ENCODE results near the gene VSIG8.
A peak's percentile ranks its signal among the peaks of the same experiment; 100 is the strongest.

VSIG8 gene

DNA sequence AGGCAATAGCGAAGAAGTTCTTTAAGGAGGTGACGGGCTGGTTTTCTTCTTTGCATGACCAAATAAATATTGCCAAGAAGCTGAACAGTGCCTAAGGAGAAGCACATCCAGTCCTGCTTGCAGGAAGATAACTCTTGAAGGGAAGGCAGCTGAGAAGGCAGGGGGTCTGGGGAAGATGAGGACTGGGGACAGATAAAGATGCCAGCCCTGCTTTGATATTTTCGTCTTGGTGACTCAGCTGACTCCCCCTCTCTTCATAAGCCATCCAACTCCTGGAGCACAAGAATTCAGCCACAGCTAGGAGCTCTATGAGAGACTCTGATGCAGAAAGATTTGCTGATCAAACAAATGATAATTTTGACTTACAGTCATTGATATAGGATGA is 34.1 kb upstream of the VSIG8 start:
- H3K27ac ChIP-seq (replicated peaks): no peak overlapping the region
- no peak for DNase-seq (ENCODE audit: low read depth in 1 of 2, low spot score in 1 of 2)
- H3K27me3 ChIP-seq (ENCODE audit: insufficient read depth, poor library complexity, severe bottlenecking): no peaks in the 10 kb centered on the region
- H3K4me3 ChIP-seq (replicated peaks; ENCODE audit: insufficient read depth, low read length): no peak overlapping the region
- TF ChIP-seq SPI1 (IDR thresholded peaks at IDR 0.05; ENCODE audit: borderline replicate concordance, low read depth) (no peak), REST (IDR thresholded peaks at IDR 0.05; ENCODE audit: insufficient replicate concordance, low read depth) (no peak), POLR2AphosphoS5 (IDR thresholded peaks at IDR 0.05; ENCODE audit: low read depth) (no peak), GABPA (IDR thresholded peaks at IDR 0.05; ENCODE audit: low read depth) (no peak)
- TF ChIP-seq, protein P1, sequence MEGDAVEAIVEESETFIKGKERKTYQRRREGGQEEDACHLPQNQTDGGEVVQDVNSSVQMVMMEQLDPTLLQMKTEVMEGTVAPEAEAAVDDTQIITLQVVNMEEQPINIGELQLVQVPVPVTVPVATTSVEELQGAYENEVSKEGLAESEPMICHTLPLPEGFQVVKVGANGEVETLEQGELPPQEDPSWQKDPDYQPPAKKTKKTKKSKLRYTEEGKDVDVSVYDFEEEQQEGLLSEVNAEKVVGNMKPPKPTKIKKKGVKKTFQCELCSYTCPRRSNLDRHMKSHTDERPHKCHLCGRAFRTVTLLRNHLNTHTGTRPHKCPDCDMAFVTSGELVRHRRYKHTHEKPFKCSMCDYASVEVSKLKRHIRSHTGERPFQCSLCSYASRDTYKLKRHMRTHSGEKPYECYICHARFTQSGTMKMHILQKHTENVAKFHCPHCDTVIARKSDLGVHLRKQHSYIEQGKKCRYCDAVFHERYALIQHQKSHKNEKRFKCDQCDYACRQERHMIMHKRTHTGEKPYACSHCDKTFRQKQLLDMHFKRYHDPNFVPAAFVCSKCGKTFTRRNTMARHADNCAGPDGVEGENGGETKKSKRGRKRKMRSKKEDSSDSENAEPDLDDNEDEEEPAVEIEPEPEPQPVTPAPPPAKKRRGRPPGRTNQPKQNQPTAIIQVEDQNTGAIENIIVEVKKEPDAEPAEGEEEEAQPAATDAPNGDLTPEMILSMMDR (IDR thresholded peaks at IDR 0.05; ENCODE audit: insufficient read depth, low read length): no peak

- DNase-seq (ENCODE audit: low read depth in 1 of 2, low spot score in 1 of 2): peak in 1 of 2 experiments; percentile 32
- Histone ChIP-seq H3K27ac (replicated peaks) (no peak overlapping the region), H3K4me3 (replicated peaks; ENCODE audit: insufficient read depth, low read length) (no peak overlapping the region), H3K27me3 (ENCODE audit: insufficient read depth, poor library complexity, severe bottlenecking) (no peaks in the 10 kb centered on the region)
- TF ChIP-seq POLR2AphosphoS5 (IDR thresholded peaks at IDR 0.05; ENCODE audit: low read depth): no peak
- no peak for TF ChIP-seq REST (IDR thresholded peaks at IDR 0.05; ENCODE audit: insufficient replicate concordance, low read depth)
These were observed 33.5 kb upstream of the VSIG8 start for GRCh38 chr1:159895836-159896545.

DNA sequence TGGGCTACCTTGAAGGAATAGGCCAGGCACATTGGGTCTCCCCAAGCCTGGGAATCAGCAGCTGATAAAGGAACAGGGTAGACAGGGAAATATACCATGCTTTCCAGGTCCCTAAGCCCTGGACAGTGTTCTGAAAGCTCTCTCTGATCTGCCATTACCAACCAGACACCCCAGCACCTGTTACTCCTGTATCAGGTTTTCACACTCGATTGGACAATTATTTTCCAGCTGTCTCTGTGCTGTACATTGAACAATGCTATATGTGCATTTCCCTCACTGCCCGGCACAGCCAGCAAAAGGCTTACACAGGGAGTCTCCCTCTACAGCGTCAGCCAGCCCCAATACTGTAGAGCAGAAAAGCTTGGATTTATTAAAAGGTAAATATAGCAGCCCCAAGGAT is 32.8 kb upstream of the VSIG8 start:
- Histone ChIP-seq H3K27me3 (ENCODE audit: insufficient read depth, poor library complexity, severe bottlenecking) (no peaks in the 10 kb centered on the region), H3K4me3 (replicated peaks; ENCODE audit: insufficient read depth, low read length) (no peak overlapping the region), H3K27ac (replicated peaks) (no peak overlapping the region)
- no peak for DNase-seq (ENCODE audit: low read depth in 1 of 2, low spot score in 1 of 2)
- TF ChIP-seq SPI1 (IDR thresholded peaks at IDR 0.05; ENCODE audit: borderline replicate concordance, low read depth) (no peak), GABPA (IDR thresholded peaks at IDR 0.05; ENCODE audit: low read depth) (no peak), REST (IDR thresholded peaks at IDR 0.05; ENCODE audit: insufficient replicate concordance, low read depth) (no peak), POLR2AphosphoS5 (IDR thresholded peaks at IDR 0.05; ENCODE audit: low read depth) (no peak)
- TF ChIP-seq, protein P1 (IDR thresholded peaks at IDR 0.05; ENCODE audit: insufficient read depth, low read length): no peak
